Endothelial cell of umbilical vein (primary cell): Measurements from ENCODE around the gene IFITM5. TPM values are rescaled to one million over a fixed set of nuclear protein-coding genes. Genes with fewer than 3 reads are reported as not detected.

ENCODE experiments used
- BruUV-seq: library from RNA; stranded (reverse); fragments of 400-500 nt; replicated peaks from 2 replicates; lab custom pipeline; 2021; lab: Mats Ljungman, UMichigan
- CTCF ChIA-PET: fragments of 300-600, 350-600 bp; sonication (Branson Sonifier 250); formaldehyde crosslinking; loops from one replicate; lab custom pipeline; 2021; ENCODE audit warnings: antibody characterized with exemption, inconsistent platforms; lab: Charles Lee
- POLR2A ChIA-PET: fragments of 300-600, 350-600 bp; sonication (Branson Sonifier 250); formaldehyde crosslinking; loops from one replicate; lab custom pipeline; 2021; ENCODE audit warnings: antibody characterized with exemption, inconsistent platforms; lab: Charles Lee
- DNase-seq: peaks from one replicate; pipeline ENCODE4 v3.0.0-alpha.2; 2011; ENCODE audit warnings: low read depth, low spot score
- FAIRE-seq: peaks from 2 replicates; lab custom pipeline; 2011; peaks lifted over from hg19 to GRCh38; lab: Jason Lieb, UNC
- H2AFZ ChIP-seq: 2 replicates; pipeline ENCODE4 v1.6.0; 2012; ENCODE audit warnings: low read depth, low read length, control low read depth, inconsistent platforms
- H3K27ac ChIP-seq: 2 replicates; pipeline ENCODE4 v1.5.1; 2011; ENCODE audit warnings: low read depth, mild to moderate bottlenecking, control low read depth, low read length, moderate library complexity; ENCODE audit not compliant: insufficient read depth
- H3K27me3 ChIP-seq, 2 experiments: 2 replicates each; pipeline versions ENCODE4 v1.6.0 to v1.6.1; 2011; ENCODE audit warnings: low read length in 2 of 2, mixed read lengths in 1 of 2; ENCODE audit not compliant: control insufficient read depth in 2 of 2, insufficient read depth in 2 of 2
- H3K36me3 ChIP-seq, 2 experiments: 2 replicates in 1 of 2; 3 replicates in 1 of 2; pipeline ENCODE4 v1.5.1; 2011; ENCODE audit warnings: low read length in 2 of 2, mild to moderate bottlenecking in 1 of 2, moderate library complexity in 1 of 2; ENCODE audit not compliant: control insufficient read depth in 2 of 2, insufficient read depth in 2 of 2; ENCODE audit errors: extremely low read depth in 1 of 2
- H3K4me1 ChIP-seq: 3 replicates; pipeline ENCODE4 v1.5.1; 2011; ENCODE audit warnings: mild to moderate bottlenecking, low read length; ENCODE audit not compliant: control insufficient read depth, insufficient read depth; ENCODE audit errors: extremely low read depth
- H3K4me2 ChIP-seq: 2 replicates; pipeline ENCODE4 v1.6.1; 2011; ENCODE audit warnings: low read length, control low read depth, mixed read lengths; ENCODE audit not compliant: insufficient read depth
- H3K4me3 ChIP-seq, 3 experiments: fragments of 200-600 bp in 1 of 3; sonication (generic), shearing (Covaris generic) in 1 of 3; replicated peaks in 1 of 3; 2 replicates each; pipeline ENCODE4 v1.5.1; 2011 to 2016; ENCODE audit warnings: control low read depth in 3 of 3, low read length in 3 of 3, mild to moderate bottlenecking in 2 of 3, inconsistent platforms in 1 of 3, low read depth in 1 of 3, moderate library complexity in 1 of 3; ENCODE audit not compliant: insufficient read depth in 1 of 3
- H3K79me2 ChIP-seq: 2 replicates; pipeline ENCODE4 v1.6.0; 2012; ENCODE audit warnings: low read length, inconsistent platforms; ENCODE audit not compliant: control insufficient read depth, insufficient read depth
- H3K9ac ChIP-seq: replicated peaks from 2 replicates; pipeline ENCODE3; 2011; ENCODE audit warnings: low read length, control low read depth; ENCODE audit not compliant: insufficient read depth; ENCODE audit errors: extremely low read depth
- H3K9me1 ChIP-seq: replicated peaks from 3 replicates; pipeline ENCODE4 v1.6.0; 2011; ENCODE audit warnings: mild to moderate bottlenecking, low read length; ENCODE audit not compliant: control insufficient read depth, insufficient read depth; ENCODE audit errors: extremely low read depth
- H3K9me3 ChIP-seq: replicated peaks from 2 replicates; pipeline ENCODE4 v1.5.1; 2012; ENCODE audit warnings: low read length, inconsistent platforms; ENCODE audit not compliant: control insufficient read depth, insufficient read depth
- H4K20me1 ChIP-seq: replicated peaks from 2 replicates; pipeline ENCODE3; 2011; ENCODE audit warnings: mild to moderate bottlenecking, low read length; ENCODE audit not compliant: control insufficient read depth, insufficient read depth; ENCODE audit errors: extremely low read depth
- EZH2 ChIP-seq: IDR thresholded peaks from 2 replicates; pipeline ENCODE4 v1.6.1; 2012; ENCODE audit warnings: borderline replicate concordance, low read depth, mild to moderate bottlenecking, moderate library complexity, low read length, inconsistent platforms; ENCODE audit not compliant: severe bottlenecking
- FOS ChIP-seq: IDR thresholded peaks from 2 replicates; pipeline ENCODE4 v1.6.1; 2011; ENCODE audit warnings: mild to moderate bottlenecking, low read length, moderate library complexity, borderline replicate concordance; ENCODE audit not compliant: insufficient read depth
- GATA2 ChIP-seq: IDR thresholded peaks from 2 replicates; pipeline ENCODE4 v1.7.0; 2011; ENCODE audit warnings: low read depth, mild to moderate bottlenecking, moderate library complexity, mixed read lengths, low read length; ENCODE audit not compliant: insufficient read length, insufficient read depth
- JUN ChIP-seq: IDR thresholded peaks from 2 replicates; pipeline ENCODE4 v1.6.1; 2011; ENCODE audit warnings: borderline replicate concordance, low read depth; ENCODE audit not compliant: insufficient read length, insufficient read depth
- MYC ChIP-seq: IDR thresholded peaks from one replicate; pipeline ENCODE4 v1.6.1; 2011; ENCODE audit warnings: mild to moderate bottlenecking, low read depth, low read length
- POLR2A ChIP-seq: IDR thresholded peaks from 2 replicates; pipeline ENCODE4 v1.6.1; 2012; ENCODE audit warnings: low read depth, mild to moderate bottlenecking, control low read depth, low read length
- POLR2AphosphoS5 ChIP-seq: IDR thresholded peaks from 2 replicates; pipeline ENCODE4 v1.6.1; 2012; ENCODE audit warnings: low read depth, mild to moderate bottlenecking, control low read depth, low read length, moderate library complexity; ENCODE audit not compliant: insufficient read depth
- dilution Hi-C: fragments of 300-500 bp; cut with MboI; formaldehyde crosslinking; loops from one replicate; pipeline ENCODE4 v1.15.0; 2019; ENCODE audit warnings: low sequenced_read_pairs; ENCODE audit not compliant: extremely low pct_ligation_motif_present
- intact Hi-C: fragments of 100-400 bp; cut with micrococcal nuclease; formaldehyde crosslinking; loops from one replicate; pipeline ENCODE4 v1.10.0; 2022
- polyA plus RNA-seq, 4 experiments: library from polyadenylated mRNA; depleted of rRNA in 3 of 4; stranded (reverse) in 3 of 4; unstranded in 1 of 4; fragments of >200 nt; gene quantifications; 2 replicates each; pipeline versions ENCODE4 v1.2.1 to v1.2.3, GENCODE V29; 2011 to 2012; ENCODE audit warnings: missing spikeins in 1 of 4
- total RNA-seq: library from RNA; stranded (reverse); gene quantifications from 2 replicates; pipeline ENCODE4 v1.2.3, GENCODE V29; 2021
- TF ChIP-seq, protein P1 (sequence below), 2 donors: IDR thresholded peaks; 1 replicate in 1 of 2; 2 replicates in 1 of 2; pipeline ENCODE4 v1.5.1; 2011; ENCODE audit warnings: low read length in 2 of 2, mild to moderate bottlenecking in 2 of 2, moderate library complexity in 2 of 2, control low read depth in 1 of 2, inconsistent platforms in 1 of 2, low read depth in 1 of 2; ENCODE audit not compliant: insufficient read depth in 1 of 2; ENCODE audit errors: extremely low read depth in 1 of 2
- TF ChIP-seq, protein P2 (sequence below): IDR thresholded peaks from 2 replicates; pipeline ENCODE4 v1.6.1; 2011; ENCODE audit not compliant: insufficient read depth, insufficient read length

The IFITM5 gene
- total and polyA plus RNA-seq, 2 donors (not counting 3 experiments of a cell fraction or from before 2014, with no cell fraction given) = not detected

DNA sequence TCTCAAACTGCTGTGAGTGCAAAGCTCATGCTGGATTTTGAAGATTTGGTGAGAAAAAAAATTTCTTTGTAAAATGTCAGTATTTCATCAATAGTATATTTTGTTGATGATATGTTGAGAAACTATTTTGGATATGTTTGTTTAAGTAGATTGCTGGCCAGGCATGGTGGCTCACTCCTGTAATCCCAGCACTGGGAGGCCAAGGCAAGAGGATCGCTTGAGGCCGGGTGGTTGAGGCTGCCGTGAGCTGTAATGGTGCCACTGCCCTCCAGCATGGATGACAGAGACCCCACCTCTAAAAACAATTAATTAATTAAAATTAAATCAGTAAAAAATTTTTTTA lies 28.2 kb upstream of the IFITM5 start:
- POLR2A ChIA-PET = interaction anchor here (1.0 kb wide), 1 partner anchor 28 kb away, joined by 3 read pairs; no protein-coding TSS in a partner anchor
- Histone ChIP-seq H3K9me1 (no peaks in the 10 kb centered on the region), H4K20me1 (no peaks in the 10 kb centered on the region), H3K4me3 (no peak overlapping the region), H3K79me2 (no peaks in the 10 kb centered on the region), H2AFZ (peak overlapping the region; percentile 50), H3K36me3 (no peaks in the 10 kb centered on the region), H3K9me3 (no peaks in the 10 kb centered on the region), H3K27ac (peak overlapping the region; percentile 59), H3K27me3 (no peaks in the 10 kb centered on the region), H3K4me2 (no peak overlapping the region), H3K4me1 (peaks cover 15% of the 10 kb centered on the region), H3K9ac (peak overlapping the region; percentile 44)
- dilution Hi-C loops (no loop called here), intact Hi-C loops (loop anchor here (1.0 to 2.0 kb wide), 2 partner anchors 8 to 29 kb away; no protein-coding TSS in a partner anchor)
- FAIRE-seq (no peak), DNase-seq (no peak)
- BruUV-seq = no TSS peak
- CTCF ChIA-PET = interaction anchor here (0.7 to 1.3 kb wide), 5 partner anchors 11 to 27 kb away, joined by 3 to 4 read pairs (median 3); no protein-coding TSS in a partner anchor
- TF ChIP-seq GATA2 (no peak), POLR2AphosphoS5 (no peak), MYC (no peak), POLR2A (no peak), EZH2 (no peak), JUN (no peak), FOS (no peak)
- TF ChIP-seq, protein P1, sequence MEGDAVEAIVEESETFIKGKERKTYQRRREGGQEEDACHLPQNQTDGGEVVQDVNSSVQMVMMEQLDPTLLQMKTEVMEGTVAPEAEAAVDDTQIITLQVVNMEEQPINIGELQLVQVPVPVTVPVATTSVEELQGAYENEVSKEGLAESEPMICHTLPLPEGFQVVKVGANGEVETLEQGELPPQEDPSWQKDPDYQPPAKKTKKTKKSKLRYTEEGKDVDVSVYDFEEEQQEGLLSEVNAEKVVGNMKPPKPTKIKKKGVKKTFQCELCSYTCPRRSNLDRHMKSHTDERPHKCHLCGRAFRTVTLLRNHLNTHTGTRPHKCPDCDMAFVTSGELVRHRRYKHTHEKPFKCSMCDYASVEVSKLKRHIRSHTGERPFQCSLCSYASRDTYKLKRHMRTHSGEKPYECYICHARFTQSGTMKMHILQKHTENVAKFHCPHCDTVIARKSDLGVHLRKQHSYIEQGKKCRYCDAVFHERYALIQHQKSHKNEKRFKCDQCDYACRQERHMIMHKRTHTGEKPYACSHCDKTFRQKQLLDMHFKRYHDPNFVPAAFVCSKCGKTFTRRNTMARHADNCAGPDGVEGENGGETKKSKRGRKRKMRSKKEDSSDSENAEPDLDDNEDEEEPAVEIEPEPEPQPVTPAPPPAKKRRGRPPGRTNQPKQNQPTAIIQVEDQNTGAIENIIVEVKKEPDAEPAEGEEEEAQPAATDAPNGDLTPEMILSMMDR (IDR thresholded peaks at IDR 0.05; ENCODE audit: extremely low read depth in 1 of 2, insufficient read depth in 1 of 2, low read depth in 1 of 2, low read length in 2 of 2) = no peak
- TF ChIP-seq, protein P2, sequence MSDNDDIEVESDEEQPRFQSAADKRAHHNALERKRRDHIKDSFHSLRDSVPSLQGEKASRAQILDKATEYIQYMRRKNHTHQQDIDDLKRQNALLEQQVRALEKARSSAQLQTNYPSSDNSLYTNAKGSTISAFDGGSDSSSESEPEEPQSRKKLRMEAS = no peak
